ENCODE measurements around the gene SUGCT. TPM values are rescaled to one million over a fixed set of nuclear protein-coding genes. Genes with fewer than 3 reads are reported as not detected.

Gene SUGCT
- total RNA-seq, 1 experiment from 2014 or later = not detected

DNA sequence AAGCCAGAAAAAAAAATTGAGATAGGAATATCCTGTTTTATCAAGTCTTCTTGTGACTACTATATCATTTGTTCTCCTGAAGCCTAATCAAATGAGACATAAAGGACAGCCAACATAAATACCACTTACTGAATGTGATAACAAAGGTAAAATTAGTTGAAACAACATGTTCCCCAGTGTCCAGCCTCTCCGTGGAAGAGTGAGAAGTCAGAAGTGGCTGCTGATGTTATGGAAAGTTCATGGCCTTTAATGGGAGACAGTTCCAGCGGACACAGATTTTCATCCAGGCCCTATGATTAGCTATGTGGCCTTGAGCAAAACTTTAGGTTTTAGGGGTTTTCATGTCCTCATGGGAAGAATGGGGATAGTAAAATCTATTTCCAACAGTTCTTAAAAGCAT is 724.3 kb downstream of the SUGCT start:
- DNase-seq (ENCODE audit: low spot score) = no peak

DNA sequence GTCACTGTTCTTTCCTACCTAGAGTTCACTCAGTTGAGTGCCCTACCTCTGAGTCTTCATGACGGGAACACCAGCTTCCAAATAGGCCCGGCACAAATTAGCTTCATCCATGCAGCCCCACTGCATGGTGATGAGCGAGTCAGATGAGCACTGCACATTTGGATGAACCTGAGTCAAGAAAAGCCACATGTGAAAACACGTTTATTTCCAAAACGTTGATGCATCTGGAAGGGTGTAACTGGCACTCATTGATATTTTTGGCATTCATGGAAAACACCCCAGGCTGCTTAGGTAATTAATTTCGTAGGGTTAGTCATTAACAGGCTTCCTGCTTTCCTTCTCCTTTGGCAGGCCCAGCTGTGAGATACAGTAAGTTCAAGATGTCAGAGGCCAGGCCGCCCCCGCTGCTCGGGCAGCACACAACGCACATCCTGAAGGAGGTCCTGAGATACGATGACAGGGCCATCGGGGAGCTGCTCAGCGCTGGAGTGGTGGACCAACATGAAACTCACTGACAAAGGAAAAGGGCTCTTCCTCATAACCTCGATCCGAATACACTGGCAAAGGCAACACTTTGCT is 725.2 kb downstream of the SUGCT start:
- DNase-seq (ENCODE audit: low spot score) = no peak

DNA sequence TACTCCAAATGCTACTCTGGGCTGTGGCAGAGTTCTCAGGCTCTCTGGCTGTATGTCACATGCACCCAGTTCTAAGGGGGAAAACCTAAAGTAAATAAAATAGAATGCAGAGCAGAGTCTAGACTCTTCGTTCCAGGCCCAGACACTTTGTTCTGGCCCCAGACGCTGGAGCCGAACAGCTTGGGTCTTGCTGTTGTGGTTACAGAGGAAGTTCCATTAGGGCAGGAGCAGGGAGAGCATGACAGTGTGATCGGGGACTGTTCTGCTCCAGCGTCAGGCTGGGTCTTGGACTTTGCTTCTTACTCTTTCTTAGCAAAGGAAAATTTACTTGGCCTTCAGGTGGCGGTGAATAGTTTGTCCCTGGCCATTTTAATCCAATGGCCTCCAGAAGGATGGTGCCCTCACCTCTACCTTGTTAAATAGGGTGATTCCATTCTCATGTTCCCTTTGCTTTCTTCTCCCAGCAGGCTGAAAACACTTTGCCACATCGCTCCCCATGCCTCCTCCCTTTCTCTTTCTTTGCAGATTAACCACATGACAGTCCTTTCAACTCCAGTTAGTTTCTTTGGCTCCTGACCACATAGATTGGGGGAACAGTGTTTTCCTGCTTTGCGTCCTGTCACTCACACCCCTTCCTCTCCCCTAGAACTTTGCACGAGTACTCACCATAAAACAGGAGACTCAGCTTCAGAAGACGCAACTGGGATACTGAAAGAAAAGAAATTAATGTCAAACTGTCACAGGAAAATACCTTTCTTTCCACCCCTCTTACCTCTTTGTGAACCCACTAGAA is 730.8 kb downstream of the SUGCT start:
- DNase-seq (ENCODE audit: low spot score) = no peak

DNA sequence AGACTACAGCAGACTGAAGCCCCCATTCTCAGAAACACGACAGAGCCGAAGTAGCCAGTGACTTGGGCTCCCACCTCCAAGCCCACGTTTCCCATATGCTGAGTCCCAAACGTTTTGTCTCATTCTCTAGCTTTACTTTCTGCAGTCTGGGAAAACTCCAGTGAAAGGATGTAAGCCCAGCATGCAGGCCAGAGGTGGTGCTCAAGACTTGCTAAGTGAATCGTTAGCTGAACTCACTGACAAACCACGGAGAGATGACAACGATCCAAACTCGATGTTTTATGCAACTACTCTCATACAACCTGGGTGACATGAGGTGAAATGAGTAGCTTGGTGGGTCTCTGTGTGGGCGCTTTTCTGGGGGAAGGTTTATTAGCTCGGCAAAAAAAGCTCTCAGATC is 731.8 kb downstream of the SUGCT start:
- peak; percentile 36 for DNase-seq (ENCODE audit: low spot score)

DNA sequence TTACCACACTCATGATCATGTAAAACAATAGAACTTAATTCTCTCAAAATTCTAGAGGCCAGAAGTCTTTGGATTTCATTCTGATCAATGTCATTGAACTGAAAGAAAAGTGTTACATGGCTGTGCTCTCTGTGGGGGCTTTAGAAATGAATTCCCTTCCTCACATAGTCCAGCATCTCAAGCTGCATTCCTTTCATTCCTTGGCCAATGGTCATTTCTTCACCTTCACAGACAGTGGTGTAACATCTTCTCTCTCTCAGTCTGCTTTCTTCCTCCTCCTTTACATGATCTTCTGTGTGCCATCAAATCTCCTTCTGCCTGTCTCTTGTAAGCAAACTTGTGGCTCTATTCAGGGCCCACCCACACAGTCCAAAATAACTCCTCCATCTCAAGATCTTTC is 735.3 kb downstream of the SUGCT start:
- no peak for DNase-seq (ENCODE audit: low spot score)

DNA sequence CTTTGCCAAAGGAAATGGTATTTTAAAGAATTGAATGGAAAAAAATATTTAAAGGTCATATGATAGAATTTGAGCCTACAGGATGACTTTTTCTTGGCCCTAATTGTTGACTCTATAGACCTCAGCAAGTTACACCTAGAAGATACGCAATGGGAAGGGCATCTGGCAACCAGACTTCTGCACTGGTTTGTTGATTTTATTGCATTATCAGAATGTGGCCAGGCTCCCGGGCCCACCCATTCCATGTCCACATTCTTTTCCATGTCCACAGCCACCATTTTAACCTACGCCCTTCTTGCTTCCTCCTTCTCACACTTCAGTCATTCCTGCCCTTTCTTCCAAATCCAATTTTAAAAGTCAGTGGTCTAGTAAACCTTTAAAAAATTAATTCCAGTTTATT is 738.4 kb downstream of the SUGCT start:
- peak; percentile 41 for DNase-seq (ENCODE audit: low spot score)

DNA sequence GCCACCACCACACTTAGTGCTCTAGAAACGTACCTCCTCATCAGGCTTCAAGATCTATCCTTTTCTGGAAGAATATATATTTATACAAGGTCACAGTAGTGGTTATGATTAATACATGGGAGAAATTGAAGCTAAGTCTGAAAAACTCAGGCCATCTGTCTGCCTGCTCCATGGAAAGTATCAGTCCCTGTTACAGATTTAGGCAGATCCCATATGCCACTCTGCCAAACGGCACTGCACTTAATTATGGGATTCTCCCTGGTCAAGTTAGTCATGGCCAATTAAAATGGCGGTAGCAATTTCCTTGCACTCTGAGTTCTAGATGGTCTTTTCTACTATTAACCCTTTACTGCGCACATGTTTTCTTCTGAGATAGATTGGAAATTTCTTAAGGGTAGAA is 740.0 kb downstream of the SUGCT start:
- no peak for DNase-seq (ENCODE audit: low spot score)

DNA sequence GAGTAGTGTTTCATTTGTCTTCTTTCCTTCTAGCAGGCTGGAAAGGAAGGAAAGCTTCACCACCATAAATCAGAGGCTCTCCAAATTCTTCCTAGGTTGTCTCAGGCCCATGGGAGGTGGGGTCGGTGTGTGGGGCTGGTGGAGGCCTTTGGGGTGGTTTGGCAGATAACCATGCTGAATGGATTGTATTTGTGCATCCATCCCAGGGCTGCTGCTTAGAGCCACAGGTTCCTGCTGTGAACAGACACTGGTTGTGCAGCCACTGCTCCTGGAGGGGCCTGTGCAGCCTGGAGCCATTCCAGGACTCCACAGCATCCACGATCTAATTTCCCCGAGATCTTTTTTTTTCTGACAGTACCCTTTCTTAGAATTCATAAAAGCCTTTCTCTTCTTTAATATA is 741.8 kb downstream of the SUGCT start:
- DNase-seq (ENCODE audit: low spot score) = no peak

DNA sequence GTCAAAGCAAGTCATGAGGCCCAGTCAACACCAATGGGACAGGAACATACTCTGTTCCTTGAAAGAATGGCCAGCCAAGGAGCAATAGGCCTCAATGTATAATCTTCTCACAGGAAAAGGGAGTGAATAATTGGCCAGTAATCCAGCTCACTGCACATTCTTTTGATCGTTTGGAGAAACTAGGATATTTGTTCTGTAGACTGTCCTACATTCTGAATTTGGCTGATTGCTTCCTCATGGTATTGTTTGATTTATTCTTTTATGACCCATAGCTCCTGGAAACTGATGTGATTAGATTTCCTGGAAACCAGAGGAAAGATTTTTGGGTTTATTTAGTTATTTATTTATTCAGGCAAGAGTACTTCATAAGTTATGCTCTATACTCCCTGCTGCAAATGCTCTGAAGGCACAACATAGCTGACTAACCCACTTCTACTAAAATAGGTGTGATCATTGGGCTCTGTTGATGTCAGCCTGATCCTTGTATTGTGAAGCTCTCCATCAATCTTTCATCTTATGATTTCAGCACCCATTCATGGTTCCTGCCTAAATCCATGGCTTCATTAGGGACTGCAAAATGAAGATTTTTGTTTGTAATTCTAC is 745.2 kb downstream of the SUGCT start:
- DNase-seq (ENCODE audit: low spot score) = no peak

DNA sequence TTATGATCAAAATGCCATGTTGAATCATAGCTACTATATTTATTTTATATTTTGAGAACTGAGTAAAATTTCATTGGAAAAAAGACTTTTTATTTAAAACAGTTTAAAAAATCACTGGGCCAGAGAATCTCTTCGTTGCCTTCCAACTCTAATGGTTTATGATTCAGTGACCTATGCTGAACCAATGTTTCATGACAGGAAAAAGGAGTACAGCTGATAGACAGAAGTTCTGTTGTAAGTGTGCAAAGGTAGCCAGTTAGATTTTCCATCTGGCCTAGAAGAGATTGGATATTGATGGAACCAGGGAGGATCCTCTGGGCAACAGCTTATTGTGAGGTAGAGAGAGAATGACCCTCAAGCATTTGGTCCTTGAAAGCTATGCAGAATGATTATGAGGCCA is 745.8 kb downstream of the SUGCT start:
- DNase-seq (ENCODE audit: low spot score) = no peak

DNA sequence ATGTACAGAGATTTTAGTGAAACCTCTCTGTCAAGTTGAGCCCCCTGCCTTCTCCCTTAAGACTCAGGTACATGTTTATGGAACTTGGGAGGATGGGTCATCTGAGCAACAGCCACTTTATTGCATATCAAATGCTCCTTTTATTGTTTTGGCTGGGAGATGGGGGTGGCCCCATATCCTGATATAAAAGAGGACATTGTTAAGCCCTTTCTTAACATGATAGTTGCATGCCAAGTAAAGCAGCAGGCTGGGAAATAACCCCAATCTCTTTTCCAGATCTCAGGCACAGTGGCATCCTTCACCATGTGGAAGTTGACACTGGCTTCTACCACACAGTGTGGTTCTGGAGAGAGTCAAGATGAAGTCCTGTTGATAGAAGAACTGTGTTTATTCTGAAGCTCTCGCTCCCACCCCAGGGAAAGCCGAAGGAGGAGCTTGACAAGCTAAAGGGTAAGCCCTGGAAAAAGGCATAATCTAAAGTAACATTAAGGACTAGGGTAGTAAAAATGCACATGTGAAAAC is 746.7 kb downstream of the SUGCT start:
- DNase-seq (ENCODE audit: low spot score) = no peak

DNA sequence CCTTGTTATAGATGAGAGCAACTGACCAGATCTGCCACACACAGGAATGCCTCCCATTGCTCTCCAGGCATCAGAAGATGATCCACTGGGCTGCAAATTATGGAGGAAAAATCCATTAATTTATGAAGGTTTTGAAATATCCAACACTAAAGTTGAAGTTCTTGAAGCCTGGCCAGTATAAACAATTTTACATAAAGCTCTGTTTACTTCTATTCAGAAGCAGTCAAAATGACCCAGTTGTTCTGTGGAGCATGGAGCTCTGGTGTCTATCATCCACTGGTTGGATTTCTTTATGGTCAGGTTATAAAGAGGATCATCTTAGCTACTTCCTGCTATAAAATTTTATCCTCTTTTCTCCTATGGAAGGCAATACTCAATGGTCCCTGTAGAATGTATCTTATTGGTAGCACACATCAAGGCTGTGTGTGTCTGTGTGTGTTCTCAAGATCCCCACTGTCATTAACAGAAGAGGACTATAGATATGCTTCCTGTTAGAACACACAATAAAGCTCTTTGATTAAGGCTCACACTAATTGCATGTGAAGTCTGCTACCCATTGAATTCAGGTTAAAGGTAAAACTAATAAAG is 747.4 kb downstream of the SUGCT start:
- DNase-seq (ENCODE audit: low spot score) = peak; percentile 10

DNA sequence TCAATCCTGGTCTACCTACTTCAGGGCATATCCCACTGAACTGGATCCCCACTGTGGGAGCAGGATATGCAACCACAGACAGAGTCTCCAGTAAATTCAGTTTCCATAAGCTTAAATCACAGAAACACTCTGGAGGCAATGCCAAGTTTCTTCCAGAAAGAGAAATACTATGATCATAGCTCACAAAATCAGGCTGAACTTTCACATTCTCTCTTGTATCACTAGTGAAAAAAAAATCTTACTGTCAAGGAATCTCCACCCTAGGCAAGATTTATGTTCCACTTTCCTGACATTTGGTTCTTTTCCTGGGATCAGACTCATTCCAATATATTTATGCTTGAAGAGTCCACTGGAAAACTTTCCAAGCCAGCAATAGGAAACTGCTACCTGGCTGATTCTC is 749.0 kb downstream of the SUGCT start:
- DNase-seq (ENCODE audit: low spot score) = no peak

DNA sequence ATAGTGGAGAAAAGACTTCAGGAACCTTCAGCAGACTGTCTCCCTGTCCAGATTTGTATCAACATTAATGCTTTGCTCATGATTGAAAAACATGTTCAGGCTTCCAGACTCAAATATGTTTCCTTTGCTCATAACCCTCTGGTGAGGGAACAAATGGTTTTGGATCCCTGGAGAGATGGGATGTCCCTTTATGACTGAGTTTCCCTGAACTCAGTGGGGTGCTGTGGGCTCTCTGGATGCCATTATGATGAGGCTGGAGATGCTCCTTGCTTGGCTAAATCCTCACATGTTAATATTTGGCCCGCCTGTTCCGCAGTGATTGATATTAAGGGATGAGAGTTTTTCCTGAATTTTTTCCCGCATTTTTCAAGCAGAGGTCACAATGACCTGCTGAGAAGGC is 749.4 kb downstream of the SUGCT start:
- DNase-seq (ENCODE audit: low spot score) = no peak

DNA sequence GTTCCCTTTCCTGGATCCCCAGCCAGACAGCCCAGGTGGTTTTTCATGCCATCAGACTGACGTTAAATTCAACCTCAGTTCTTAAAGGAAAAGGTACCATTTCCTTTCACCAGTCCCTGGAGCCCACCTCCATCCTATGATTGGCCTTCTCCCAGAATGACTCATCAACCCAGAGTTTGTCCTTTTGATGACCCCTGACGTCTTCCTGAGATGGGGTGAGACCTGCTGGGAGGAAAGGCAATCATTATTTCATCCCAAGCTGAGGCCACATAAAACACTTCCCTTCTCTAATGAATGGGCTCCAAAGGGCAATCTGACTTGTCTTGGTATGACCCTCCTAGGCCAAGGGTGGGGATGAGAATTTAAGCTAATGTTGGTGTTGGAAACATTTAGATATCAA is 750.7 kb downstream of the SUGCT start:
- DNase-seq (ENCODE audit: low spot score) = peak; percentile 18

DNA sequence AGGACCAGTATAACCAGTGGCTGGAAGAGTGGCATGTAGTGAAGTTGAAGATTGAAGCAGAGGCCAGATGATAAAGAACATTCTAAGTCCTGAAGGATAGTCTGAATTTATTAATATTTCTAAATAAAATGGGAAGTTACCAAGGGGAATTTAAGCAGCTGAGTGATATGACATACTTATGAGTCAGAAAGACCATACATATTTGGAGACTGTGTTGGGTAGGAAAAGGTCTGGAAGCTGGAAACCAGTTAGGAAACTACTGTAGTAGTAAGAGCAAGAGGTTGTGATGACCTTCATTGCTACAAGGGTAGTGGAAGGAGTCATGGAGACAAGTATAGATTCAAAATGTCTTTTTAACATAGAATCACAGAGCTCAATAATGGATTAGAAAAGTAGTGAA is 752.3 kb downstream of the SUGCT start:
- DNase-seq (ENCODE audit: low spot score) = no peak

DNA sequence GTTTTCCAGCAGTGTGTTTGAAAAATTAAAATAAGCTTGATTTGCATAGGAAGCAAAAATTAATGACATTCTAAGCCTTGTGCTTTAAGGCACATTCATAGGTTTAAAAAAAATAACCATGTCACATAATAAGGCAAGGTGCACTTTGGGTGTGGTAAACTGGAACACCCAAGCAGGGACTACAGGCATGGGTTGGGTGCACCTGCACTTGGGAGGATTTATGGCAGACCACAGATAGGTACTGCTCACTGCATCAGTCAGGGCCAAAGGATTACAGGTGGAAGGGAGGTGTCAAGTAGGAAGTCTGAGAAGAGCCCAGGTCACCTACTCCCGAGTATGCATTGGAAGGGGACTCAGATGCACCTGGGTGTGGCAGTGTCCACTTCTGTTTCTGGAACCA is 753.7 kb downstream of the SUGCT start:
- DNase-seq (ENCODE audit: low spot score) = no peak

DNA sequence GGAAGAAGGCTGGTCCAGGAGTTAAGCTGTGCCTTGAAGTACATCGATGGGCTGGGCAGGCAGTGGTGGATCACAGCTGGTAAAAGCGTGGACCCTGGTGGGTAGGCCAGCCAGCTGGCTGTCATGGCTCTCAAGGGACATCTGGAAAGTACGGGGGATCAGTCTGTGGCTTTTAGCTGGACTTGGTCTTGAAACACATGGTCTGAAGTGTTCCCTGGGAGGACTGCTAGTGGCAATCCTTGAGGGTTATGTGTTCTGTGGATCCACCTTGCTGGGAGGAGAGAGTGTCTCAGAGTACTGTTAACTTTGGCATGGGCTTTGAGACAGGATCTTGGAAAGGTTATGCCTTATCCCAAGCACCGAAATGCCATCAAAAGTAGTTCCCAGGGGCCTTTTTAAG is 754.3 kb downstream of the SUGCT start:
- no peak for DNase-seq (ENCODE audit: low spot score)

DNA sequence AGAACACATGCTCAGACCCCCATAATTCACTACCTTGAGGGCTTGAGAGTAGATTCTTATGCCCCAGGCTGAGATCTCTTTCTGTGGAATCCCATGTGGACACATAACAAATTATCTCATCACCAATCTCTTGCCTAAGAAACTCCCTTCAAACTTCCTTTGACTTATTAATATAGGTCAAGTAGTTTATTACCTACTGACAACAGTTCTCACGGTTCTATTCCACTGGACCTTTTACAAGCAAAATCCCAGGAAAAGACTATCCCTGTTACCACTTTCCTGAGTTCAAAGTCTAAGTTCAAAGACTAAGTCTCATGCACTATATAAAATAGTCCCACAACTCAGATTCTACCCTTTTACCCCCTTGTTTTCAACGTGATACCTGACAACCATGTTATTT is 754.7 kb downstream of the SUGCT start:
- no peak for DNase-seq (ENCODE audit: low spot score)

DNA sequence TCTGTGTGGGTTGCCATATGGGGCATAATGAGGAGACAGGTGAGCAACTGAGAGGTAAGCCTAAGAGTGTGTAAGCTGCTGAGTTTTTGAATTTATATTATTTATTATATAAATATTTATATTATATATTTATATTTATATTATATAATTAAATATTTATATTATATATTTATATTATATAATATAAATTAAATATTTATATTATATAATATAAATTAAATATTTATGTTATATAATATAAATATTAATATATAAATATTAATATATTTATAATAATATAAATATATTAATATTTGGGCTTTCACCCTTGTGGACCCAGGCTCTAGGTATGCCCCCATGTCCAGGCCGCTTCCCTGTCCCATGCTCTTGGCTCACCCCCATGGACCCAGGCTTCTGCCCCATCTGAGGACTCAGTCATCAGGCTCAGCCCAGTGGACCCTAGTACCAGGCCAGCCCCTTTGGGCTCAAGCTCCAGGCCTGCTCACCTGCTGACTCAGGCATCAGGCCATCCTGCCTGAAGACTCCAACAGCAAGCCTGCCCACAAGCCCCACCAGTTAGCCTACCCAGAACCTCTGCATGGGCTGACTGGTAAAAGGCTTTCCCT is 755.4 kb downstream of the SUGCT start:
- no peak for DNase-seq (ENCODE audit: low spot score)

DNA sequence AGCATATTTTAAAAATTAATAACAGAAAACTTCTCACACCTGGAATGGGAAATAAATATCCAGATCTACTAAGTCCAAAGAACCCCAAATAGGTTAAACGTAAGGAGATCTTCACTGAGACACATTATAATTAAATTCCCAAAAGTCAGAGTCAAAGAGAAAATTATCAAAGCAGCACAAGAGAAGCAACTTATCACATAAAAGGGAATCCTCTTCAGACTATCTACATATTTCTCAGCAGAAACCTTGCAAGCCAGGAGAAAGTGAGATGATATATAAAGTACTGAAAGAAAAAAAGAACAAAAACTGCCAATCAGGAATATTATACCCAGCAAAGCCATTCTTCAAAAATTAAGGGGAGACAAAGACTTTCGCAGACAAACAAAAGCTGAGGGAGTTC is 756.4 kb downstream of the SUGCT start:
- no peak for DNase-seq (ENCODE audit: low spot score)

DNA sequence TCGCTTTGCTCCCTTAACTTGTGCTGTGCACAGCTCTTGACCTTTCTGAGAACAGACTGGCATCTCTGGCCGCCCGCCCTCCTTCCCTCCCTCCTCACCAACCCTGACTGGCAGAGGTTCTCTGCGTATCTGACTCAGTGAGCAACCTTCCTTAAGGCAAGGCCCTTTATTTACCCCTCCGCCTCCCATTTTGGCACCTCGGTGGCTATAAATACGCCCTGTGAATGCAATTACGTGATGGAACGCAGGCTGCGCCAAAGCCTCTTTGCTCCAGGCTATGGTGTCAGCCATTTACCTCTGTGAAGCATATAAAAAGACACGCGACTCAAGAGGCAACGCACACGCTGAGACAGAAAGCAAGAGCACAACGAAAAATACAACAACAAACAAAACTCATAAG is 764.3 kb downstream of the SUGCT start:
- DNase-seq (ENCODE audit: low spot score) = no peak

Measured in HT-29 (cell line).